Measurements from ENCODE around the gene PCLO.

Gene PCLO

DNA sequence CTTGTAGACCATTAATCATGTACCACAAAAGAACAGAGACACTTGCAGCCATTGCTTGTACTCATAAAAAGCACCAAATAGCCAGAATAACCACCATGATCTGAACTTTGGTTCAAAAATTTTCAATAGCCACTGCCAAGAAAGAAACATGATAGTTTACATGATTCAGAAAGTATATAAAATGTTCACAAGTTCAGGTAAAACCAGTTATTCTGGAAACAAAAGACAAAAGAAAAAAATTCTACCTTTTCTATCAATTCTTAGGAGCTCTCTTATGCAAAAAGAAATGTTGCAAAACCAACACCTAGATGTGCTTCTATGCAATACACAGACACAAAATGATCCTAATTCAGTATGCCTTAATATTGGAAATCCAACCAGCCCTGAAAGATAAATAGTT is 108.7 kb downstream of the PCLO start:
- Histone ChIP-seq H3K4me3 (ENCODE audit: low read depth, low read length) (no peak overlapping the region), H3K79me2 (no peaks in the 10 kb centered on the region), H3K4me1 (no peaks in the 10 kb centered on the region), H3K4me2 (ENCODE audit: low read length) (no peak overlapping the region), H3K36me3 (ENCODE audit: control insufficient read depth, insufficient read depth, low read length) (no peaks in the 10 kb centered on the region), H3K9ac (no peak overlapping the region), H3K27me3 (ENCODE audit: control insufficient read depth, insufficient read depth, low read length) (no peaks in the 10 kb centered on the region), H2AFZ (no peak overlapping the region), H3K27ac (no peak overlapping the region), H3K9me3 (ENCODE audit: control insufficient read depth, low read length) (no peaks in the 10 kb centered on the region)
- TF ChIP-seq CTCF (IDR thresholded peaks at IDR 0.05) = no peak

GRCh38 chr7:83040484-83040883 is 122.2 kb downstream of the PCLO start:
- no peak for TF ChIP-seq CTCF (IDR thresholded peaks at IDR 0.05)
- Histone ChIP-seq H3K27me3 (ENCODE audit: control insufficient read depth, insufficient read depth, low read length) (no peaks in the 10 kb centered on the region), H3K4me3 (ENCODE audit: low read depth, low read length) (no peak overlapping the region), H3K27ac (no peak overlapping the region), H3K9me3 (ENCODE audit: control insufficient read depth, low read length) (no peaks in the 10 kb centered on the region), H2AFZ (no peak overlapping the region), H3K4me1 (no peaks in the 10 kb centered on the region), H3K9ac (no peak overlapping the region), H3K79me2 (no peaks in the 10 kb centered on the region), H3K4me2 (ENCODE audit: low read length) (no peak overlapping the region), H3K36me3 (ENCODE audit: control insufficient read depth, insufficient read depth, low read length) (no peaks in the 10 kb centered on the region)

GRCh38 chr7:83038787-83039186 is 123.9 kb downstream of the PCLO start:
- no peak overlapping the region for H3K9ac ChIP-seq

DNA sequence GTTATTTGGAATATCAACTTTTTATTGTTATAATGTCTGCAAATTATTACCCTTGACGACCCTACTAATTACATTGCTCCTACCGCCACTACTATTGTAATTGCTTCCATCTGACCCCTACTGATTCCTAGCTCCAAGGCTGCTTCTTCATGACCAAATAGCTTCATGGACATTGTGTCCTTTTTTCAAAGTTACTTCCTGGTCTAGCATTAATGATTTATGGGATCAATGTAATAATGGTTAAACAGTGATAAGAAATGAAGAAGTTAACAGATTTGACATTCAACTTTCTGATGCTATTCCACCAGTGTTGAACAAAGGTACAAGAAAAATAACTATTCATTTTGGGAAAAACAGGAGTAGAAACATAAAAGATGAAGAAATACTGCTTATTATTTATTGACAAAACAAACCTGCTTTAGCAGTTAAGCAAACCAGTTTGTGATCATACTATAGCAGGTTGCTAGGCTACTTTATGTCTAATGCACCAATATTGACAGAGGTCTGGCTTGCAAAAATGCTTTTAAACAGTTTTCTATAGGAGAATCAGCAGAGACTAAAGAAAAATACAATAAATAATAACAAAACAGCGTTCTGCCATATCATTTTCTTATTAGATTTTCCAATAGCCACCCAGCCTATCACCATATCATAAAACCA is 125.8 kb downstream of the PCLO start:
- H3K4me2 ChIP-seq (ENCODE audit: low read length) = no peak overlapping the region
- H3K9me3 ChIP-seq (ENCODE audit: control insufficient read depth, low read length) = no peaks in the 10 kb centered on the region
- no peak overlapping the region for H2AFZ ChIP-seq
- TF ChIP-seq CTCF (IDR thresholded peaks at IDR 0.05) = no peak
- no peaks in the 10 kb centered on the region for H3K79me2 ChIP-seq
- no peaks in the 10 kb centered on the region for H3K27me3 ChIP-seq (ENCODE audit: control insufficient read depth, insufficient read depth, low read length)
- H3K4me3 ChIP-seq (ENCODE audit: low read depth, low read length) = no peak overlapping the region
- no peaks in the 10 kb centered on the region for H3K4me1 ChIP-seq
- H3K27ac ChIP-seq = no peak overlapping the region
- no peaks in the 10 kb centered on the region for H3K36me3 ChIP-seq (ENCODE audit: control insufficient read depth, insufficient read depth, low read length)
- no peak overlapping the region for H3K9ac ChIP-seq

More at GRCh38 chr7:83038787-83039186, 123.9 kb downstream of the PCLO start:
- Histone ChIP-seq H3K27me3 (ENCODE audit: control insufficient read depth, insufficient read depth, low read length) (no peaks in the 10 kb centered on the region), H2AFZ (no peak overlapping the region), H3K36me3 (ENCODE audit: control insufficient read depth, insufficient read depth, low read length) (no peaks in the 10 kb centered on the region), H3K27ac (no peak overlapping the region), H3K4me3 (ENCODE audit: low read depth, low read length) (no peak overlapping the region), H3K9me3 (ENCODE audit: control insufficient read depth, low read length) (no peaks in the 10 kb centered on the region), H3K4me2 (ENCODE audit: low read length) (no peak overlapping the region), H3K4me1 (no peaks in the 10 kb centered on the region), H3K79me2 (no peaks in the 10 kb centered on the region)
- TF ChIP-seq CTCF (IDR thresholded peaks at IDR 0.05) = no peak

GRCh38 chr7:83036130-83036529 is 126.6 kb downstream of the PCLO start:
- H3K9me3 ChIP-seq (ENCODE audit: control insufficient read depth, low read length) = no peaks in the 10 kb centered on the region
- no peaks in the 10 kb centered on the region for H3K4me1 ChIP-seq
- H3K9ac ChIP-seq = no peak overlapping the region
- no peak overlapping the region for H3K4me3 ChIP-seq (ENCODE audit: low read depth, low read length)
- TF ChIP-seq CTCF (IDR thresholded peaks at IDR 0.05) = no peak
- no peaks in the 10 kb centered on the region for H3K79me2 ChIP-seq
- H3K27me3 ChIP-seq (ENCODE audit: control insufficient read depth, insufficient read depth, low read length) = no peaks in the 10 kb centered on the region
- H3K4me2 ChIP-seq (ENCODE audit: low read length) = no peak overlapping the region
- no peak overlapping the region for H3K27ac ChIP-seq
- no peaks in the 10 kb centered on the region for H3K36me3 ChIP-seq (ENCODE audit: control insufficient read depth, insufficient read depth, low read length)
- no peak overlapping the region for H2AFZ ChIP-seq
